Fibroblast of lung (primary cell): ENCODE measurements around the gene EDNRA.

ENCODE experiments used
- EZH2 ChIP-seq: IDR thresholded peaks from 2 replicates; pipeline ENCODE4 v1.5.1; 2012; ENCODE audit warnings: low read length, control low read depth, mild to moderate bottlenecking; ENCODE audit errors: missing control alignments
- TF ChIP-seq, protein P1 (sequence below), 2 donors: IDR thresholded peaks in 1 of 2; conservative IDR thresholded peaks in 1 of 2; 1 replicate in 1 of 2; 2 replicates in 1 of 2; pipeline ENCODE4 v1.5.1; 2011 to 2012; ENCODE audit warnings: low read length in 2 of 2, control low read depth in 1 of 2, inconsistent platforms in 1 of 2, low read depth in 1 of 2, mild to moderate bottlenecking in 1 of 2

DNA sequence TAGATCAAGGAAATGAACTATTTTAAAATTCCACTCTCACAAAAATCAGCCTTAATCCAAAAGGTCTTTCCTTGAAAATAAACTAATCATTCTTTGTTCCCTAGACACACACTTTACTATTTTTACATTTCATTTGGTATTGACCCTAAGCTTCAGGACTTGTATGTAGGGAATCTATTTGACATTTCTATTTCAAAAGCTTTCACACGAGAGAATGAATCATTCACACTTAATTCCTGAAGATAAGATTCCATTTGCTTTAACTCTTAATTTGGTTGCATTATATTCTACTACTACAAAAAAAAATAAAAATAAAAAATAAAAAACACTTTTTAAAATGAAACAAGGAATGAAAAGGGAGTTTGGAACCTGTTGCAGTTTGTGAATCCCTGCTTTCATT is 43.7 kb downstream of the EDNRA start:
- TF ChIP-seq, protein P1, sequence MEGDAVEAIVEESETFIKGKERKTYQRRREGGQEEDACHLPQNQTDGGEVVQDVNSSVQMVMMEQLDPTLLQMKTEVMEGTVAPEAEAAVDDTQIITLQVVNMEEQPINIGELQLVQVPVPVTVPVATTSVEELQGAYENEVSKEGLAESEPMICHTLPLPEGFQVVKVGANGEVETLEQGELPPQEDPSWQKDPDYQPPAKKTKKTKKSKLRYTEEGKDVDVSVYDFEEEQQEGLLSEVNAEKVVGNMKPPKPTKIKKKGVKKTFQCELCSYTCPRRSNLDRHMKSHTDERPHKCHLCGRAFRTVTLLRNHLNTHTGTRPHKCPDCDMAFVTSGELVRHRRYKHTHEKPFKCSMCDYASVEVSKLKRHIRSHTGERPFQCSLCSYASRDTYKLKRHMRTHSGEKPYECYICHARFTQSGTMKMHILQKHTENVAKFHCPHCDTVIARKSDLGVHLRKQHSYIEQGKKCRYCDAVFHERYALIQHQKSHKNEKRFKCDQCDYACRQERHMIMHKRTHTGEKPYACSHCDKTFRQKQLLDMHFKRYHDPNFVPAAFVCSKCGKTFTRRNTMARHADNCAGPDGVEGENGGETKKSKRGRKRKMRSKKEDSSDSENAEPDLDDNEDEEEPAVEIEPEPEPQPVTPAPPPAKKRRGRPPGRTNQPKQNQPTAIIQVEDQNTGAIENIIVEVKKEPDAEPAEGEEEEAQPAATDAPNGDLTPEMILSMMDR (conservative IDR thresholded peaks at IDR 0.05 in 1 of 2, IDR thresholded peaks at IDR 0.05 in 1 of 2; ENCODE audit: low read depth in 1 of 2, low read length in 2 of 2), result no peak
- no peak for TF ChIP-seq EZH2
